ENCODE data around the gene LIN7A.

LIN7A gene

DNA sequence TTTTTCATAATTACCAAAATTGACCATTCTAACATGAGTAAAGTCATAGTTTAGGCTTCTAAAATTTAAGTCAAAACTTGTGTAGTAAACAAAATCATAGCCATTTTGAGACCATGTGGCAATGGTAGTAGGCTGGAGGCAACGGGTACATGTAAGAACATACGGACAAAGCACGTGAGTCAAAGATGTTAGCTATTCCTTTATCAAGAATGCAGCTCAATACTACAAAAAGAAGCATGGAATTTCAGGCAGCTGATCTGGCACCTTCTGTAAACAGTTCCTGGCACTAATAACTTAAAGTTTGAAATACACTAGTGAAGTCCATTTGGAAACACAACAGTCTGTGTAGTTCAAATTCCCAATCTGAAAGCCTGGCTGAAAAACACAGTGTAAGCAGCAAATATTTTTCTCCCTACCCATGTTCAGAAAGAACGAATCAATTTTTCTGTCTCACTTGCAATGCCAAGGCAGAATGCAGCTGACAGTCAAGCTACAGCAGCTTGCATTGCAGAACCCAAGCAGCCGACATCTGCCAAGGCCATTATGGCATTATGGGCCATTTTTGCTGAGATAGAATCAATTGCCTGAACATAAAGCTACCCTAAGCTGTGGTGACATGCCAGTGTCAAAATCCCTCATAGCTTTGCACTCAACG, 191.8 kb downstream of the LIN7A start:
- no peak for DNase-seq
